GM12878 (cell line): Measurements from ENCODE around the gene WDTC1. TPM values are rescaled to one million over a fixed set of nuclear protein-coding genes. Genes with fewer than 3 reads are reported as not detected.

ENCODE experiments used
- ATAC-seq: fragments of 200-7000 bp; cut with Tn5 transposase; 3 replicates; pipeline ENCODE4 v1.9.1; 2020; ENCODE audit warnings: mild to moderate bottlenecking, moderate library complexity
- BruUV-seq: library from RNA; stranded (reverse); fragments of 400-500 nt; replicated peaks from 2 replicates; lab custom pipeline; 2021; lab: Mats Ljungman, UMichigan
- CTCF ChIA-PET: fragments of 300-600 bp; sonication (Branson Sonifier 250); formaldehyde crosslinking; extraction: SDS; loops from one replicate; lab custom pipeline; 2021; ENCODE audit warnings: inconsistent platforms; lab: Yijun Ruan, JAX
- POLR2A ChIA-PET: fragments of 350-600 bp; formaldehyde crosslinking; extraction: SDS; loops from one replicate; lab custom pipeline; 2021; ENCODE audit warnings: inconsistent platforms; lab: Charles Lee
- RAD21 ChIA-PET: fragments of 300-600 bp; sonication (Branson Sonifier 250); formaldehyde crosslinking; loops from one replicate; lab custom pipeline; 2023; ENCODE audit warnings: antibody characterized with exemption; ENCODE audit not compliant: unreplicated experiment; lab: Charles Lee
- SMC1A ChIA-PET: fragments of 300-600 bp; sonication (Branson Sonifier 250); formaldehyde crosslinking; loops from one replicate; lab custom pipeline; 2023; ENCODE audit not compliant: unreplicated experiment, uncharacterized antibody; lab: Charles Lee
- DNase-seq: peaks from one replicate; pipeline ENCODE4 v3.0.0-alpha.2; 2011; ENCODE audit warnings: low read depth, low spot score
- FAIRE-seq: peaks from 3 replicates; lab custom pipeline; 2011; peaks lifted over from hg19 to GRCh38; lab: Jason Lieb, UNC
- H2AFZ ChIP-seq: 2 replicates; pipeline ENCODE4 v1.6.0; 2011; ENCODE audit warnings: low read depth, low read length, control low read depth; ENCODE audit not compliant: control insufficient read depth
- H3K27ac ChIP-seq: 2 replicates; pipeline ENCODE4 v1.5.1; 2011; ENCODE audit warnings: control low read depth; ENCODE audit not compliant: control insufficient read depth, insufficient read depth
- H3K27me3 ChIP-seq, 2 experiments: replicated peaks in 1 of 2; 2 replicates each; pipeline versions ENCODE4 v1.6.0 to v1.6.1; 2011; ENCODE audit warnings: low read length in 1 of 2; ENCODE audit not compliant: control insufficient read depth in 2 of 2, insufficient read depth in 2 of 2
- H3K36me3 ChIP-seq, 2 experiments: 2 replicates each; pipeline ENCODE4 v1.5.1; 2011; ENCODE audit warnings: low read length in 1 of 2; ENCODE audit not compliant: control insufficient read depth in 2 of 2, insufficient read depth in 2 of 2
- H3K4me1 ChIP-seq: 2 replicates; pipeline ENCODE4 v1.6.1; 2011; ENCODE audit warnings: mild to moderate bottlenecking, low read length, moderate library complexity, mixed read lengths; ENCODE audit not compliant: control insufficient read depth, insufficient read depth
- H3K4me2 ChIP-seq: 2 replicates; pipeline ENCODE4 v1.6.0; 2011; ENCODE audit warnings: control low read depth; ENCODE audit not compliant: control insufficient read depth, insufficient read depth
- H3K4me3 ChIP-seq: fragments of 200-600 bp; sonication (generic); 2 replicates; pipeline ENCODE4 v1.5.1; 2016
- H3K79me2 ChIP-seq: 2 replicates; pipeline ENCODE4 v1.6.0; 2011; ENCODE audit warnings: low read length; ENCODE audit not compliant: control insufficient read depth, insufficient read depth
- H3K9ac ChIP-seq: 2 replicates; pipeline ENCODE4 v1.8.0; 2011; ENCODE audit warnings: low read length, control low read depth, mixed read lengths; ENCODE audit not compliant: control insufficient read depth, insufficient read depth
- H3K9me3 ChIP-seq: replicated peaks from 3 replicates; pipeline ENCODE4 v1.5.1; 2011; ENCODE audit warnings: mild to moderate bottlenecking, low read length; ENCODE audit not compliant: control insufficient read depth, insufficient read depth
- H4K20me1 ChIP-seq: 2 replicates; pipeline ENCODE4 v1.6.0; 2011; ENCODE audit not compliant: control insufficient read depth, insufficient read depth
- BACH1 ChIP-seq: fragments of 450-650 bp; IDR thresholded peaks from 2 replicates; pipeline ENCODE4 v1.6.1; 2017; ENCODE audit warnings: mild to moderate bottlenecking, borderline replicate concordance
- CBX5 ChIP-seq: sonication (generic); IDR thresholded peaks from 2 replicates; pipeline ENCODE4 v1.6.1; 2016; ENCODE audit warnings: low read depth, moderate library complexity, mild to moderate bottlenecking, inconsistent platforms
- CREM ChIP-seq: IDR thresholded peaks from 2 replicates; pipeline ENCODE4 v1.6.1; 2014; ENCODE audit warnings: antibody characterized with exemption, low read depth
- ESRRA ChIP-seq: IDR thresholded peaks from 2 replicates; pipeline ENCODE4 v1.6.1; 2012; ENCODE audit warnings: mild to moderate bottlenecking, low read length, improper control_type of control experiment
- HDGF ChIP-seq: fragments of 450-650 bp; IDR thresholded peaks from 2 replicates; pipeline ENCODE4 v1.6.1; 2016; ENCODE audit warnings: antibody characterized with exemption
- IKZF1 ChIP-seq: fragments of 450-650 bp; conservative IDR thresholded peaks from 2 replicates; pipeline ENCODE4 v1.6.1; 2017; ENCODE audit warnings: antibody characterized with exemption, mild to moderate bottlenecking
- MTA3 ChIP-seq: IDR thresholded peaks from 2 replicates; pipeline ENCODE4 v1.6.1; 2012; ENCODE audit warnings: low read length, inconsistent platforms, borderline replicate concordance
- NFIC ChIP-seq: IDR thresholded peaks from 2 replicates; pipeline ENCODE4 v1.6.1; 2012; ENCODE audit warnings: low read depth, mild to moderate bottlenecking, inconsistent platforms, low read length, moderate library complexity
- NFYB ChIP-seq: IDR thresholded peaks from 2 replicates; pipeline ENCODE4 v1.6.1; 2011; ENCODE audit warnings: low read depth, mild to moderate bottlenecking, low read length, improper control_type of control experiment, moderate library complexity; ENCODE audit not compliant: insufficient read depth
- NR2C2 ChIP-seq: IDR thresholded peaks from 2 replicates; pipeline ENCODE4 v1.6.1; 2011; ENCODE audit warnings: borderline replicate concordance, low read depth; ENCODE audit not compliant: control insufficient read depth, insufficient read length
- NR2F1 ChIP-seq: fragments of 450-650 bp; conservative IDR thresholded peaks from 2 replicates; pipeline ENCODE4 v1.6.1; 2017; ENCODE audit warnings: mild to moderate bottlenecking
- PML ChIP-seq: IDR thresholded peaks from 2 replicates; pipeline ENCODE4 v1.6.1; 2012; ENCODE audit warnings: low read length, inconsistent platforms
- POLR2AphosphoS5 ChIP-seq: IDR thresholded peaks from 2 replicates; pipeline ENCODE4 v1.6.1; 2011; ENCODE audit warnings: mild to moderate bottlenecking, low read length, inconsistent platforms
- RAD51 ChIP-seq: fragments of 450-650 bp; IDR thresholded peaks from 2 replicates; pipeline ENCODE4 v1.6.1; 2016; ENCODE audit warnings: moderate library complexity, mild to moderate bottlenecking, inconsistent platforms
- SIN3A ChIP-seq: IDR thresholded peaks from 2 replicates; pipeline ENCODE4 v1.6.1; 2012; ENCODE audit warnings: low read depth, low read length, improper control_type of control experiment
- SMARCA5 ChIP-seq: fragments of 450-650 bp; IDR thresholded peaks from 2 replicates; pipeline ENCODE4 v1.6.1; 2017; ENCODE audit warnings: mild to moderate bottlenecking
- SUPT20H ChIP-seq: IDR thresholded peaks from 2 replicates; pipeline ENCODE4 v1.6.1; 2011; ENCODE audit warnings: low read depth, mild to moderate bottlenecking, low read length, moderate library complexity, borderline replicate concordance; ENCODE audit not compliant: control insufficient read depth
- TARDBP ChIP-seq: IDR thresholded peaks from 2 replicates; pipeline ENCODE4 v1.6.1; 2016; ENCODE audit warnings: borderline replicate concordance
- ZNF217 ChIP-seq: fragments of 450-650 bp; IDR thresholded peaks from 2 replicates; pipeline ENCODE4 v1.6.1; 2017; ENCODE audit warnings: antibody characterized with exemption, mild to moderate bottlenecking
- ZNF622 ChIP-seq: fragments of 450-650 bp; IDR thresholded peaks from 2 replicates; pipeline ENCODE4 v1.6.1; 2017; ENCODE audit warnings: mild to moderate bottlenecking, inconsistent platforms
- WGBS: methylation state at CpG from one replicate; pipeline ENCODE4 v1.1.6; 2016; ENCODE audit warnings: low lambda C conversion rate; ENCODE audit not compliant: insufficient replicate concordance, insufficient coverage; ENCODE audit errors: missing lambda C conversion rate; 5-methylcytosine and 5-hydroxymethylcytosine counted together
- in situ Hi-C: fragments of 300-500 bp; cut with MboI; formaldehyde crosslinking; loops from 9 replicates; pipeline ENCODE4 v1.14.3; 2018; ENCODE audit warnings: mixed read lengths
- intact Hi-C: fragments of 100-400 bp; cut with micrococcal nuclease; formaldehyde crosslinking; loops from one replicate; pipeline ENCODE4 v1.14.2; 2022; ENCODE audit not compliant: unreplicated experiment
- polyA plus RNA-seq, 11 experiments: library from polyadenylated mRNA; depleted of rRNA in 4 of 11; unstranded in 6 of 11; stranded (reverse) in 5 of 11; fragments of >200 nt; fragmentation: Nextera tagmentation in 4 of 11; fragmentation: Illumina TruSeq in 1 of 11; extraction: Ambion mirVana in 4 of 11; extraction: Trizol in 1 of 11; gene quantifications; 1 replicate in 1 of 11; 2 replicates in 10 of 11; pipeline versions ENCODE4 v1.2.1 to v1.2.3, GENCODE V29; 2011 to 2016; ENCODE audit warnings: inconsistent platforms in 2 of 11, missing spikeins in 2 of 11, low read depth in 1 of 11
- total RNA-seq, 4 experiments: library from RNA; depleted of rRNA in 3 of 4; stranded (reverse); fragments of >200 nt in 3 of 4; fragmentation: Illumina TruSeq in 1 of 4; extraction: Trizol in 1 of 4; gene quantifications; 2 replicates each; pipeline versions ENCODE4 v1.2.1 to v1.2.3, GENCODE V29; 2013 to 2021
- TF ChIP-seq, protein P1 (sequence below): fragments of 450-650 bp; IDR thresholded peaks from 2 replicates; pipeline ENCODE4 v1.6.1; 2017; ENCODE audit warnings: mild to moderate bottlenecking, moderate library complexity

The WDTC1 gene
- total and polyA plus RNA-seq, 10 of the 15 experiments (the other 5 are each of a cell fraction or from before 2014, with no cell fraction given), result 0.21 to 28.7 (median 7.6) TPM

DNA sequence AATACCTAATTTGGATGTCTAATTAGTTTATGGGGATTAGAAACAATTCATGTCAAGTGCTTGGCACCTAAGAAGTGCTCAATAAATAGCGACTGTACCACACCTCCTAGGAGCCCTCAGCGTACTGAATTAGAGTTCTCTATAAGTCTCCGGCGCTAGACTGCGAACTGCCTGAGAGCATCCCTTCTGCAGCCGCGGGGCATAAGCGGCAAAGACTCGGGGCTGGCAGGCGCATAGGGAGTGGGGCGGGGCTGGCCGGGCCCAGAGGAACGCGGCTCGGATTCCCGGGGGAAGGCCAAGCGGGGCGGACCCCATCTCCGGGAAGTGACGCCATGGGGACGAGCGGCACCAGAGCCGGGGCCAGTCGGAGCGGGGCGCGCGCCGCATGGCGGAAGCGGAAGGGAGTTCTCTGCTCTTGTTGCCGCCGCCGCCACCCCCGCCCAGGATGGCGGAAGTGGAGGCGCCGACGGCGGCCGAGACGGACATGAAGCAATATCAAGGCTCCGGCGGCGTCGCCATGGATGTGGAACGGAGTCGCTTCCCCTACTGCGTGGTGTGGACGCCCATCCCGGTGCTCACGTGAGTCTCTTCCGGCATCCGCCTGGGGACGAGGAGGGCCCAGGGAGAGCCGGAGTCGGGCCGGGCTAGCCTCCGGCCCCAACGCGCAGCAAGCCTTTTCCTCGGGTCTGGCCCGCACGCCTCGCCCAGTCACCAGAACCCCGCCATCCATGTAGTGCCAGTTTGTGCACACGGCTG lies 87.6 kb downstream of the WDTC1 start, which contains the start of gene TMEM222:
Gene TMEM222 (plus strand): TSS at position 351 of the 756 bp plus-strand sequence. CDS start 35 bp downstream, at position 386.
- Histone ChIP-seq H3K79me2 (peaks cover 42% of the 10 kb centered on the region), H3K9ac (peak within 1 kb of the TSS; percentile 96), H3K4me3 (peak within 1 kb of the TSS; percentile 95), H3K4me2 (peak within 1 kb of the TSS; percentile 96), H4K20me1 (no peaks in the 10 kb centered on the region), H3K4me1 (no peaks in the 10 kb centered on the region), H3K27me3 (no peaks in the 10 kb centered on the region), H3K36me3 (peaks cover 6 to 17% of the 10 kb centered on the region in 2 experiments), H2AFZ (peak within 1 kb of the TSS; percentile 98), H3K27ac (peak within 1 kb of the TSS; percentile 96), H3K9me3 (no peaks in the 10 kb centered on the region)
- peak; percentile 98 for ATAC-seq
- BruUV-seq, result no TSS peak
- ChIA-PET POLR2A (interaction anchor here (0.6 to 1.4 kb wide), 3 partner anchors 11 to 20 kb away, joined by 3 to 6 read pairs (median 5); partner anchors contain the start of gene SYTL1), CTCF (interaction anchor here (0.6 to 2.5 kb wide), 6 partner anchors 11 to 282 kb away, joined by 3 to 22 read pairs (median 6); partner anchors contain the start of gene AHDC1), SMC1A (interaction anchor here (0.9 kb wide), 1 partner anchor 284 kb away, joined by 3 read pairs; no protein-coding TSS in a partner anchor), RAD21 (interaction anchor here (1.5 kb wide), 1 partner anchor 35 kb away, joined by 4 read pairs; no protein-coding TSS in a partner anchor)
- in situ Hi-C loops (no loop called here), intact Hi-C loops (loop anchor here (5.0 to 10.0 kb wide), 2 partner anchors 45 to 343 kb away; partner anchors contain the start of gene MAP3K6)
- FAIRE-seq, result peak; percentile 44
- 1% methylated on average over 67 of the region's 67 CpGs for WGBS
- peak; percentile 76 for DNase-seq
- peak; percentile 98 for TF ChIP-seq IKZF1
- peak; percentile 33; the same call in 1 of the 2 replicates for TF ChIP-seq NR2F1
- TF ChIP-seq SIN3A, result peak; percentile 55
- TF ChIP-seq NFIC, result no peak
- TF ChIP-seq SMARCA5, result 0 out of 2 replicates have a peak, but pooled peaks have one; percentile 29
- TF ChIP-seq BACH1, result peak; percentile 47; the same call in 1 of the 2 replicates
- no peak for TF ChIP-seq RAD51
- TF ChIP-seq TARDBP, result peak; percentile 77
- TF ChIP-seq ZNF217, result no peak
- TF ChIP-seq, protein P1, sequence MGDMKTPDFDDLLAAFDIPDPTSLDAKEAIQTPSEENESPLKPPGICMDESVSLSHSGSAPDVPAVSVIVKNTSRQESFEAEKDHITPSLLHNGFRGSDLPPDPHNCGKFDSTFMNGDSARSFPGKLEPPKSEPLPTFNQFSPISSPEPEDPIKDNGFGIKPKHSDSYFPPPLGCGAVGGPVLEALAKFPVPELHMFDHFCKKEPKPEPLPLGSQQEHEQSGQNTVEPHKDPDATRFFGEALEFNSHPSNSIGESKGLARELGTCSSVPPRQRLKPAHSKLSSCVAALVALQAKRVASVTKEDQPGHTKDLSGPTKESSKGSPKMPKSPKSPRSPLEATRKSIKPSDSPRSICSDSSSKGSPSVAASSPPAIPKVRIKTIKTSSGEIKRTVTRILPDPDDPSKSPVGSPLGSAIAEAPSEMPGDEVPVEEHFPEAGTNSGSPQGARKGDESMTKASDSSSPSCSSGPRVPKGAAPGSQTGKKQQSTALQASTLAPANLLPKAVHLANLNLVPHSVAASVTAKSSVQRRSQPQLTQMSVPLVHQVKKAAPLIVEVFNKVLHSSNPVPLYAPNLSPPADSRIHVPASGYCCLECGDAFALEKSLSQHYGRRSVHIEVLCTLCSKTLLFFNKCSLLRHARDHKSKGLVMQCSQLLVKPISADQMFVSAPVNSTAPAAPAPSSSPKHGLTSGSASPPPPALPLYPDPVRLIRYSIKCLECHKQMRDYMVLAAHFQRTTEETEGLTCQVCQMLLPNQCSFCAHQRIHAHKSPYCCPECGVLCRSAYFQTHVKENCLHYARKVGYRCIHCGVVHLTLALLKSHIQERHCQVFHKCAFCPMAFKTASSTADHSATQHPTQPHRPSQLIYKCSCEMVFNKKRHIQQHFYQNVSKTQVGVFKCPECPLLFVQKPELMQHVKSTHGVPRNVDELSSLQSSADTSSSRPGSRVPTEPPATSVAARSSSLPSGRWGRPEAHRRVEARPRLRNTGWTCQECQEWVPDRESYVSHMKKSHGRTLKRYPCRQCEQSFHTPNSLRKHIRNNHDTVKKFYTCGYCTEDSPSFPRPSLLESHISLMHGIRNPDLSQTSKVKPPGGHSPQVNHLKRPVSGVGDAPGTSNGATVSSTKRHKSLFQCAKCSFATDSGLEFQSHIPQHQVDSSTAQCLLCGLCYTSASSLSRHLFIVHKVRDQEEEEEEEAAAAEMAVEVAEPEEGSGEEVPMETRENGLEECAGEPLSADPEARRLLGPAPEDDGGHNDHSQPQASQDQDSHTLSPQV, result no peak
- peak; percentile 49; the same call in 1 of the 2 replicates for TF ChIP-seq PML
- TF ChIP-seq POLR2AphosphoS5, result peak; percentile 93
- TF ChIP-seq NFYB, result peak; percentile 67; the same call in 1 of the 2 replicates
- TF ChIP-seq ZNF622, result no peak
- no peak for TF ChIP-seq NR2C2
- TF ChIP-seq SUPT20H, result no peak
- peak; percentile 68; the same call in 1 of the 2 replicates for TF ChIP-seq ESRRA
- TF ChIP-seq CREM, result peak; percentile 98
- peak; percentile 89; the same call in 1 of the 2 replicates for TF ChIP-seq CBX5
- no peak for TF ChIP-seq MTA3
- peak; percentile 42; the same call in 1 of the 2 replicates for TF ChIP-seq HDGF
